Left kidney (tissue), 2 donors: ENCODE data around the gene ITPR3. TPM values are rescaled to one million over a fixed set of nuclear protein-coding genes. Genes with fewer than 3 reads are reported as not detected.

Experiments used
- DNase-seq: peaks from one replicate; pipeline ENCODE4 v3.0.0-alpha.2; 2013
- polyA plus RNA-seq: library from polyadenylated mRNA; unstranded; fragments of 120-200 nt; gene quantifications from one replicate; pipeline ENCODE4 v1.2.1, GENCODE V29; 2013; ENCODE audit not compliant: insufficient read length

Gene ITPR3
- polyA plus RNA-seq, 1 donor, result 9.2 TPM

DNA sequence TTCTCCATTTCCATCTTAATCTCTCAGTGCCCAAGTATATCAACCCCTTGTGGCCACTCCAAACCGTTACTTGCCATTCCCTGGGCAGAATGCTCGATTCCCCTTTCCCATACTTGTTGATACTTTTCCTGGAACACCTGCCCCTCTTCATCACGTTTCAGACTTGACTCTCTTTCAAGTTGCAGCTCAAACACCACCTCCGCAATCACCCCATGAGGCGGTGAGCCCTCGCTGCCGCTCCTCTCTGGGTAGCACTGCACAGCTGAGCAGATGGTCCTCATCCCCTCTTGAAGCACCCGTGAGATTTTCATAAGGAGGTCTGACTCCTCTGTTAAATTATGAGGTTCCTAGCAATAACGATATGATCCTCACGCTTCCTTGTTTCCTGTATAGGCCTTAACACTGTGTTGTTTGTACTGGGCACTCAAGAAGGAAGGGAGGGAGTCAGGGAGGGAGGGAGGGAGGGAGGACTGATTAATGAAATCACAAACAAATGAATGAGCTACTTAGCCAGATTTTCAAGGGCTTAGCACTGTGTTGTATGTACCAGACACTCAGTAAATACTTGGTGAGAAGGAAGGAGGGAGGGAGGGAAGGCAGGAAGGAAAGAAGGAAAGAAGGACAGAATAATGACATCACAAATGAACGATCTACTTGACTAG, 98.3 kb downstream of the ITPR3 start:
- no peak for DNase-seq

GRCh38 chr6:33720998-33721397, 99.9 kb downstream of the ITPR3 start:
- DNase-seq, result no peak

DNA sequence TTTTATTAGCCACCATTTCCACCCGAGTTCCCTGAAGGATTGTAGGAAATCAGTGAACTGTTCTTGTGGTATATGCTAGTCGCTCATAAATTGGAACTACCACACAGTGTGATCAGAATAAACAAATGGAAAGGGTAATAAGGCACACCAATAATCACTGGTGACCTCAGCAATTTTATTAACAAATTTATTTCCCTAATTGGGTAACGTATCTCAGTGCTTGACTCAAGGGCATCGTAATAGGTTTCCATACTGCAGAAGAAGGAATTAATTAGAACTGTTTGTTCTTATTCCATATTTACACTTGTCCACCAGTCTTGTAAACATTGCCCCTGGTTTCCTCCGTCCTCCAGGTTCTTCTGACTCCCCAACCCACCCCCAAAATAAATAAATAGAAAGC, 100.4 kb downstream of the ITPR3 start:
- no peak for DNase-seq

DNA sequence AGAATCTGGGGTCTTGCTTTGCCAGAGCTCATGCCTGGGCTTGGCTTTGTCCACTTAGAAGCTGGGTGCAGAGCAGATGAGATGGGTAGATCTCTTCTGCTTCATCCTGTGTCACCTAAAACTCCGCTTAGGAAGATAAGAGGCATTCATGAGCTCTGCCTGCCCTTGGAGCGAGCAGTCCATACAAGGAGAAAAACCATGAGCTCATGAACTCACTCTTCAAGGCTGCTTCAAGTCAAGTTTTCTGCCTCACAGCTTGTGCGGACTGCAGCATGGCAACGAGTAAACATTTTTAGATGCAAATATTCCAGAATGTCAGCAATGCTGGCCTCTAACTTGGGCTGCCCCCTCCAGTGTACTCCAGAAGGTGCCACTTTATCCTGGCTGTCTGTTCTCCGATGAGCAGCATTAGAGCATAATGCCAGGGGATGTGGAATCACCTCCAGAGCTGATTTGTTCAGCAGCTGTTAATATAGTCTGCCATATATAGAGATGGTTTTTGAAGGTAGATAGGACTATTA, 101.0 kb downstream of the ITPR3 start:
- DNase-seq, result no peak

DNA sequence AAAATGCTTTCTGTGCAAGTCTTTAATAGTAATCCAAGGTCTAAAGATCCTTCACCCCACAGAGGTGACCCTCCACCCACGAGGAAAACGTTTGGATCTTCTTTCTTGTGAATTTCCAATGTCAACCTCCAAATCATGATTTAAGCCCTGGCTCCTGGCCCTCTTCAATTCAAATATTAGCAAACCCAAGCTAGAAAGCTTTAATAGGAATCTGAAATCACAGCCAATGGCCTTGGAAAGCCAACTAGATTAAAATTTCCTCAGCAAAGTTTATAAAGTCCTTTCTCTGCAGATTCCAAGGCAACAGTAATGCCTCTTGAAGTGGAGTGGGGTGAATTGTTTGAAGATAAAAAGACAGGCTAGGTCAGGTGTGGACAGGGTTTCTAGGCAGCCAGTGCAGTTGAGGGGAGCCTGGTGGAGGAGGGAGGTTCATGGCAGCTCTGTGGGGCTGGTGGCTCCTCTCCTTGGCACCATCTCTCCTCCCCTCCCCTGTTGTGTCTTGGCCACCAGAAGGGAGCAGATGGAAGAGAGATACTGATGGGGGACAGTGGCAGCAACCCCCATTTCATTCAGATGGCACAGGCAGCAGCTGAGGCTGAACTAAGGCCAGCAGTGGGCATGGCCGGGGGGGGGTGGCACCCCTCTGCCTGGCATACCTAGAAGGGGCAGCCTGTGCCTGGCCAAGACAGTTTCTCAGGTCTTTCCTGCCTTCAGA, 102.4 kb downstream of the ITPR3 start:
- no peak for DNase-seq

- DNase-seq, result no peak
Measured at GRCh38 chr6:33724102-33725023, 103.2 kb downstream of the ITPR3 start.

DNA sequence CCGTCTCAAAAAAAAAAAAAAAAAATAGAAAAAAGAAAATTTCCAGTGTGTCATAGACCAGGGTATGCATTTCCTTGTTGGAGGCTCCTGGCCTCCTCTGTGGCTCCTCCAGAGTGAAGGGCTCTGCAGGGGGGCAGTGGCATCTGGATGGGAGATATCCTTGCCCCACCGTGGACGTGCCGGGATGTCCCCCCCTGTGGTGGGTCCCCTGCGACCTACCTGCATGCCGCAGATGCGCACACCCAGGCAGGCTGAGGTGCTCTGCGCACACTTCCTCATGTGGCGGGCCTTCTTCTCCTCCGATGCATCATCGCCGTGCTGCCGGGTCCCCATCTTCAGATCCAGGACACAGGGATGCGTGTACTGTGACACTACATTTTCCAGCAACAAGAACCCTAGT, 104.1 kb downstream of the ITPR3 start:
- DNase-seq, result no peak

DNA sequence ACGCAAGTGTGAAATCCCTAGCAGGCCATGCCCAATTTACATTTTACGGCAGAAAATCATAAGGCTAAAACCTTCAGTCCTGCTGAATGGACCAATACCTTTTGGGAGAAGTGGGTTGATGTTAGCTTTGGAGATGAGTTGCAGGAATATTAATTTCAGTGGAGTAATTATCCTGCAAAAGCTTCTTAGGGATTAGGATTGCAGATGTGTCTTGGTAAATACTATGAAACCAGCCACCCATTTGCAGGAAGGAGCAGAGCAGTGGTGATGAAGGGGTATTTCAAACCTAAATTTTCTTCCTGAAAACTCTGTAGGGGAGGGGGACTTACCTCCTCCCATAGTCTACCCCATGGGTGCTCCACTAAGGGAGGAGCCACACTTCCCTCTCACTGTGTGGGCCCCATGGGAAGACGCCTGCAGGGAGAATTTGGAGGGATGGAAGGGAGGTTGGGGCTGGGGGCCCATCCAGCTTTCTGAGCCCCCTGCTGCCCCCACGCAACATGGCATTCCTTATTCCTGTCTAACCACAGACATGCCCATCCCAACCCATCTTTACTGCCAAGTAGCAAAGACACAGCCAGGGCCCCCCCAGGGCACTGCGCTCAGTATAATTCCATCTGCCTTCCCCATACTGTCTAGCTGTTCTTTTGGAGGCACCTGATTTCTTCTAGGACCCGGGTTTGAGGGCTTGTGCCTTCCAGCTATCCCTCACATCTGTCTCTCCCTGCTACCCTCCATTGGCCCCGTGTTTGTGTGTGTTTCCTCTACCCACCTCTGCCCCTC, 105.0 kb downstream of the ITPR3 start:
- no peak for DNase-seq

DNA sequence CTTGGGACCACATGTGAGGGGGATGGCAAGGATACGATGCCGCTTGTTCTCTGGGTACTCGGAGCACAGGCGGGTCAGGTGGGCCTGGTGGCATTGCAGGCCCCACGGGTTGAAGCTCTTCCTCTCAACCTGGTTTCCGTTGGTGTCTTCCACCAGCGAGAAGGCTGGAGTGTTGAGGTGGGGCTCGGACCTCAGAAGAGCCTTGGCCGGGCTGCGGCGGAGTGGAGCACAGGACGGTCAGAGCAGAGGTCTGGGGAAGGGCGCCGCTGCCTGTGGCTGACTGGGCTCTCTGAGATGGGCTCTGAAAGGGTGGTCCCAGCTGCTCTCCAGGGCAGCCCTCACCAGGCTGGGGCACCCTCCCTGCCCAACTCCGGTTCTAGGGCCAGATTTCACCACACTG, 105.6 kb downstream of the ITPR3 start:
- no peak for DNase-seq

DNA sequence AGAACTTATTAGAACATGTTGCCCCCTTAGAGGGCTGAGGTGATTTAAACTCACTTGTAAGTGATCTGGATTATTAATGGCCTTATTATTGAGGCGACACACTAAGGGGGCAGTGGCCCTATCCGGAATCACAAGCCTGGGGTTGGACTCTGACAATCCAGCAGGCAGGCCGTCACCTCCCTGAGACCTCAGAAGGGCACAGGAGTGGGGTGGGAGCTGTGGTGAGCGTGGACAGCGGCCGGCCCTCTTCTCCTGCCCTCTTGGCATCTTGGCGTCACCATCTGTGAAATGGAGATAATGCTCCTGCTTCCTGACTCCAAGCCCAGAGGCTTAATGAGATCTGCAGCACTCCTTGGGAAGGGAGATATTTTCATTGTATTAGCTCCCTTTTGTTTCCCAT, 106.0 kb downstream of the ITPR3 start:
- DNase-seq, result no peak

- no peak for DNase-seq
Measured at GRCh38 chr6:33727932-33728331, 106.8 kb downstream of the ITPR3 start.

DNA sequence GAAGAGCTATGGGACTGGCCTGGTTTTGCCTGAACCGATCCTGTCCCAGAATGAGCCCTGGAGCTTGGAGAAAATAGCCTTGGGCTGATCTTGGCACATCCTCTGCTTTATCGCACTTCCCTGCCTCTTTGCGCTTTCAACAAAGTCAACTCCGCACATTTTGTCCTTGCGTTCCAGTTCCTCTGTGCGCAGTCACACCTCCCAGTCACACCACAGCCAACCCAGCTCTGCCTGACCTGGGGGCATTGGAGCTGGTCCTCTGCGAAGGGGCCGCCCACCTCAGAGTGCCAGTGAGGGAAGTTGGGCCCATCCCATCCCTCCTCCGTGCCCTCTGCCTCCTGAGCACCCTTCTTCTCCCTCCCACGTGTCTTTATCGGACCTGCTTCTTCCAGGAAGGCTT, 107.3 kb downstream of the ITPR3 start:
- no peak for DNase-seq

- DNase-seq, result no peak
Measured at GRCh38 chr6:33729059-33729458, 107.9 kb downstream of the ITPR3 start.

- DNase-seq, result no peak
Measured at GRCh38 chr6:33730611-33731010, 109.5 kb downstream of the ITPR3 start.

GRCh38 chr6:33731035-33731434, 109.9 kb downstream of the ITPR3 start:
- no peak for DNase-seq

DNA sequence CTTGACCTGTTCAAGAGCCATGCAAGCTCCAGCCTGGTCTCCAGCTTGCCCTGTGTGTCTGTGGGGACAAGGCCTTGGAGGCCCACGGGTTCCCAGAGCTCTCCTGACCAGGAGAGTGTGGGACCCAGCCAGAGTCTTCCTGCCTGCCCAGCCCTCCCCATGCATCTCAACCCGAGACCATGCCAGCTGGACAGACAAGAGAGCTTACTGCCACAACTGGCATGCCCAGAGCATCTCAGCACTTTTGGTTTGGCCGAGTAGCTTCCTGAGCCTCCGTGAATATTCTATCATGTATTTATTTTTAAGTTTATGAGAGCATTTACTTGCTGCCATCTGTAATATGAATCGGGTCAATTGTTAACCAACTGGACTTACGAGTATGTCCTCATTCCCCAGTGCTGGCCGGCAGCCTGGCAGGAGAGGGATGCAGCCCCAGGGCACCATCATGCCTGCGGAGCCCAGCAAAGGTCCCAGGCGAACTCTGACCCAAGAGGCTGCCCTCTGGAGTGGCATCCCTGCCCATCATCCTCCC, 110.7 kb downstream of the ITPR3 start:
- DNase-seq, result no peak

DNA sequence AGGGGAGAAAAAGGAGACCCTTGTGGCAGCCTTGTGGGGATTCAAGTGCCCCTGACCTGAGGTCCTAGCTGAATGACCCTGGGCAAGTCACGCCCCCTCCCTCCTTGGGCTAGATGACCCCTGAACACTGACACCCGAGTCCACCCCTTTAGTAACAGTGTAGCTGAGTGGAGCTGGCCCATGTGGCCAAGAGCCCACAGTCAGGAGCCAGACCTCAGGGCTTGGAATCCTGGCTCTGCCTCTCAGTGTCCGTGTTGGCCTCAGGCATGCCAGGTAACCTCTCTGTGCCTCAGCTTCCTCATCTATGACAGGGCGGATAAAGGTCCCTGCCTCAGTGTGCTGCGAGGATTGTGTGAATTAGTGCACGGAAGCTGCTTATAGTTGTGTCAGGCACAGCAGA, 111.3 kb downstream of the ITPR3 start:
- DNase-seq, result no peak

DNA sequence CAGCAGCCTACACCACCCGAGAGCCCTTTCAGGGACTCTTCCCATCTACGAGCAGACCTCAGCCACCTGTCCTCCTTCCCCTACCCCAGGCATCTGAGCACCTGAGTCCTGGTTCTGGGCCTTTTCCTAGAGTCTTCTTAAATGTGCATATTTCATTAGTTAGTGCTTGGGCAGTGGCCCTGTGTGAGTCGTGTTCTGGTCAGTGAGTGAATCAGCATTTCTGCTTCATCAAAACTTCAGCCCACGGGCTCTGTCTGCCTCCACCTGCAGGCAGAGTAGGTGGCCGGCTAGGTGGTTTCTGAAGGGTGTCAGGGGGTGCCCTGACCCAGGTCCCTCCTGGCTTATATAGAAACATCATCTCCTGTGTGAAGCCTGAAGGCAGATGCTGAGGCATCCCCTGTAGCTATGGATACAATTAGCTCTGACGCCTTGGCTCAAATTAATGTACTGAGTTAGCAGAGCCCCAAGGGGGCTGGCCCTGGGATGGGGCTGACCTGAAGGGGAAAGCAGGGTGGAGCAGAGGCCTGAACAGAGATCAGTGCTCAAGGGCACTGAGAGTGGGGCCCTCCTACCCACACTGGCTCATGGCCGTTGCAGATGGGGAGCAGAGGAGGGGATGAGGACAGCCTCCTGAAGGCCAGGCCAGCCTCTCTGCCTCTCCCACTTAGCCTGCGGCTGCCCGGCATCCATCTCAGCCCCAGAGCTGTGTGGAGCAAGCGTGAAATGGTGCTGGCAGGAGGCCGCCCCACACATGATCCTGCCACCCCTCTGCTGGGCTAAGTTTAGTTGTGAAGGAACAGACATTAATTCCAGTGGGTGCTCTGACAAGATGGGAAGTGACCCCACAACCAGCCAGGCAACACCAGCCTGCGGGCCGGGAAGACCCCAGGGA, 111.9 kb downstream of the ITPR3 start:
- DNase-seq, result no peak

DNA sequence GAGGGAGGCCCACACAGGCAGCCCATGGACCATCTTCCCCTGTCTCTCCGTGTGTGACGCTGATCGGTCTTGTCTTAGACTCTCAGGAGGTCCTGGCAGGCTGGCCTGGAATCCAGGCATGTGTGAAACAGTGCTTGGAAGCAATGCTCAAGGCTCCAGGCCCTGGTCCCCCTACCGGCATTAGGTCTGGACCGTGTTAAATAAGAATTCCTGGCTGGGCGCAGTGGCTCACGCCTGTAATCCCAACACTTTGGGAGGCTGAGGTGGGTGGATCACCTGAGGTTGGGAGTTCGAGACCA, 112.5 kb downstream of the ITPR3 start:
- no peak for DNase-seq

GRCh38 chr6:33735216-33735615, 114.1 kb downstream of the ITPR3 start:
- DNase-seq, result no peak
